HL-60 (cell line): ENCODE measurements around the gene TAF11L6.
"Not testable (repeated sequence)": the region's sequence is repeated elsewhere in the genome, so short reads cannot be mapped to it uniquely, and the experiment has no call there.

Source experiments
- GABPA ChIP-seq: IDR thresholded peaks from 2 replicates; pipeline ENCODE4 v1.6.1; 2012; ENCODE audit warnings: low read depth
- POLR2AphosphoS5 ChIP-seq: IDR thresholded peaks from 2 replicates; pipeline ENCODE4 v1.6.1; 2012; ENCODE audit warnings: low read depth
- REST ChIP-seq: IDR thresholded peaks from 2 replicates; pipeline ENCODE4 v1.6.1; 2012; ENCODE audit warnings: low read depth; ENCODE audit not compliant: insufficient replicate concordance
- TF ChIP-seq, protein P1 (sequence below): IDR thresholded peaks from one replicate; pipeline ENCODE4 v1.5.1; 2011; ENCODE audit warnings: low read length, control low read depth, inconsistent platforms; ENCODE audit not compliant: insufficient read depth

DNA sequence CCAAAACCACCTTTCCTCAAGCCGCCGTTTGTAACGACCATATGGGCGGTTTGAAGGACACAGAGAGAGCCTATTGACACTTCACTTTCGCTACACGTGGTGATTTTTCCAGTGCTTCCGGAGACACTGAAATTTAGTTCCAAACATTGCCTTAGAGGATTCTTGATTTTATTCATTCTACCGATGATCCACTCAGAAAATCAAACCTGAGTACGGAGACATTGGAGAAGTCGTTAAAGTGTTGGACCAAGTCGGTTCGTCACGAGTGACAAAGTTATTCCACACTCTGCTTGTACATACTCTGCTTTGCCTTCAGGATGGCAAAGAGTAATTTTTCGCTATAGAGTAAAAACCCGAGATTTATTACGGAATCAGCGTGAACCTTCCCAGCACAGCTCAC is 2.0 kb upstream of the TAF11L6 start:
- TF ChIP-seq, protein P1, sequence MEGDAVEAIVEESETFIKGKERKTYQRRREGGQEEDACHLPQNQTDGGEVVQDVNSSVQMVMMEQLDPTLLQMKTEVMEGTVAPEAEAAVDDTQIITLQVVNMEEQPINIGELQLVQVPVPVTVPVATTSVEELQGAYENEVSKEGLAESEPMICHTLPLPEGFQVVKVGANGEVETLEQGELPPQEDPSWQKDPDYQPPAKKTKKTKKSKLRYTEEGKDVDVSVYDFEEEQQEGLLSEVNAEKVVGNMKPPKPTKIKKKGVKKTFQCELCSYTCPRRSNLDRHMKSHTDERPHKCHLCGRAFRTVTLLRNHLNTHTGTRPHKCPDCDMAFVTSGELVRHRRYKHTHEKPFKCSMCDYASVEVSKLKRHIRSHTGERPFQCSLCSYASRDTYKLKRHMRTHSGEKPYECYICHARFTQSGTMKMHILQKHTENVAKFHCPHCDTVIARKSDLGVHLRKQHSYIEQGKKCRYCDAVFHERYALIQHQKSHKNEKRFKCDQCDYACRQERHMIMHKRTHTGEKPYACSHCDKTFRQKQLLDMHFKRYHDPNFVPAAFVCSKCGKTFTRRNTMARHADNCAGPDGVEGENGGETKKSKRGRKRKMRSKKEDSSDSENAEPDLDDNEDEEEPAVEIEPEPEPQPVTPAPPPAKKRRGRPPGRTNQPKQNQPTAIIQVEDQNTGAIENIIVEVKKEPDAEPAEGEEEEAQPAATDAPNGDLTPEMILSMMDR = not testable (repeated sequence)
- TF ChIP-seq POLR2AphosphoS5, GABPA, REST: not testable (repeated sequence)
